Thyroid gland (tissue), 4 donors: ENCODE data around the gene PCSK2. TPM values are rescaled to one million over a fixed set of nuclear protein-coding genes. Genes with fewer than 3 reads are reported as not detected.

Source experiments
- DNase-seq, 2 donors: peaks; one replicate each; pipeline ENCODE4 v3.0.0-alpha.2; 2019
- H3K27ac ChIP-seq, 3 donors: fragments of 200-600 bp; sonication (generic); 1 replicate in 2 of 3; 2 replicates in 1 of 3; pipeline ENCODE4 v1.5.1; 2016 to 2019; ENCODE audit warnings: mild to moderate bottlenecking in 1 of 3, moderate library complexity in 1 of 3
- H3K27me3 ChIP-seq: fragments of 200-600 bp; sonication (generic); one replicate; pipeline ENCODE4 v1.5.1; 2019
- H3K36me3 ChIP-seq, 2 donors: fragments of 200-600 bp; sonication (generic); one replicate each; pipeline ENCODE4 v1.5.1; 2016 to 2019
- H3K4me1 ChIP-seq, 2 donors: fragments of 200-600 bp; sonication (generic); one replicate each; pipeline ENCODE4 v1.5.1; 2017 to 2019
- H3K4me3 ChIP-seq, 3 donors: fragments of 200-600 bp; sonication (generic); replicated peaks in 1 of 3; 1 replicate in 2 of 3; 2 replicates in 1 of 3; pipeline ENCODE4 v1.5.1; 2016; ENCODE audit warnings: mild to moderate bottlenecking in 1 of 3
- H3K9me3 ChIP-seq: fragments of 200-600 bp; sonication (generic); one replicate; pipeline ENCODE4 v1.5.1; 2017
- POLR2A ChIP-seq, 2 donors: fragments of 450-650 bp; IDR thresholded peaks; one replicate each; pipeline ENCODE4 v1.6.1; 2017; ENCODE audit warnings: antibody characterized with exemption in 2 of 2, mild to moderate bottlenecking in 2 of 2, moderate library complexity in 1 of 2
- WGBS, 2 donors: methylation state at CpG; one replicate each; pipeline ENCODE4 v1.1.5; 2017; 5-methylcytosine and 5-hydroxymethylcytosine counted together
- intact Hi-C: fragments of 100-400 bp; cut with DNase I; formaldehyde crosslinking; loops from one replicate; pipeline ENCODE4 v1.15.1; 2023
- total RNA-seq, 4 donors: library from RNA; depleted of rRNA; stranded (reverse); fragments of >200 nt; gene quantifications; one replicate each; pipeline ENCODE4 v1.2.3, GENCODE V29; 2016
- TF ChIP-seq, protein P1 (sequence below), 6 experiments: fragments of 200-600 bp in 3 of 6; fragments of 450-650 bp in 3 of 6; sonication (generic) in 3 of 6; IDR thresholded peaks; one replicate each; pipeline ENCODE4 v1.5.1; 2016 to 2019; ENCODE audit warnings: antibody characterized with exemption in 6 of 6, mild to moderate bottlenecking in 2 of 6, inconsistent platforms in 1 of 6, moderate library complexity in 1 of 6

PCSK2 gene
- total RNA-seq, 4 donors from 2014 or later: 43.2 to 242 (median 112) TPM

DNA sequence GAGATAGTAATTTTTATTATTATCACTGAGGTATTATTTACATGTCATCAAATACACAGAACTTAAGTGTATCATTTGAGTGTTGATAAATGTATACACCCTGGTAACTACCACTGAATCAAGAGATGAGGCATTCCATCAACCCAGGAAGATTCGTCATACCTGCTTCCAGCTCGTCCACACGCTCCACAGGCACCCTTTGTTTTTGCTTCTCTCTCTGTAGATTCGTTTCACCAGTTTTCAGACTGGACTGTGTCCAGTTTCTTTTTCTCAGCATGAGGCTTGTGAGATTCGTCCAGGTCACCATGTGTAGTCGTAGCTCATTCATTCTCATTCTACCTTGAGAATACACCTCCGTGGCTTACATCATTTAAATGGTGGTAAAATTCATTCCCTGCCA, 239.8 kb downstream of the PCSK2 start:
- peaks cover 0 to 3% of the 10 kb centered on the region in 2 donors for H3K4me1 ChIP-seq
- intact Hi-C loops: no loop called here
- H3K4me3 ChIP-seq: no peak overlapping the region
- no peak for TF ChIP-seq POLR2A (IDR thresholded peaks at IDR 0.05)
- TF ChIP-seq, protein P1, sequence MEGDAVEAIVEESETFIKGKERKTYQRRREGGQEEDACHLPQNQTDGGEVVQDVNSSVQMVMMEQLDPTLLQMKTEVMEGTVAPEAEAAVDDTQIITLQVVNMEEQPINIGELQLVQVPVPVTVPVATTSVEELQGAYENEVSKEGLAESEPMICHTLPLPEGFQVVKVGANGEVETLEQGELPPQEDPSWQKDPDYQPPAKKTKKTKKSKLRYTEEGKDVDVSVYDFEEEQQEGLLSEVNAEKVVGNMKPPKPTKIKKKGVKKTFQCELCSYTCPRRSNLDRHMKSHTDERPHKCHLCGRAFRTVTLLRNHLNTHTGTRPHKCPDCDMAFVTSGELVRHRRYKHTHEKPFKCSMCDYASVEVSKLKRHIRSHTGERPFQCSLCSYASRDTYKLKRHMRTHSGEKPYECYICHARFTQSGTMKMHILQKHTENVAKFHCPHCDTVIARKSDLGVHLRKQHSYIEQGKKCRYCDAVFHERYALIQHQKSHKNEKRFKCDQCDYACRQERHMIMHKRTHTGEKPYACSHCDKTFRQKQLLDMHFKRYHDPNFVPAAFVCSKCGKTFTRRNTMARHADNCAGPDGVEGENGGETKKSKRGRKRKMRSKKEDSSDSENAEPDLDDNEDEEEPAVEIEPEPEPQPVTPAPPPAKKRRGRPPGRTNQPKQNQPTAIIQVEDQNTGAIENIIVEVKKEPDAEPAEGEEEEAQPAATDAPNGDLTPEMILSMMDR (IDR thresholded peaks at IDR 0.05): no peak
- 49 to 60% methylated on average over 7 of the region's 7 CpGs for WGBS, 2 donors
- no peak overlapping the region for H3K27ac ChIP-seq
- H3K9me3 ChIP-seq: no peaks in the 10 kb centered on the region
- DNase-seq: no peak
- no peaks in the 10 kb centered on the region for H3K27me3 ChIP-seq
- H3K36me3 ChIP-seq: no peaks in the 10 kb centered on the region

DNA sequence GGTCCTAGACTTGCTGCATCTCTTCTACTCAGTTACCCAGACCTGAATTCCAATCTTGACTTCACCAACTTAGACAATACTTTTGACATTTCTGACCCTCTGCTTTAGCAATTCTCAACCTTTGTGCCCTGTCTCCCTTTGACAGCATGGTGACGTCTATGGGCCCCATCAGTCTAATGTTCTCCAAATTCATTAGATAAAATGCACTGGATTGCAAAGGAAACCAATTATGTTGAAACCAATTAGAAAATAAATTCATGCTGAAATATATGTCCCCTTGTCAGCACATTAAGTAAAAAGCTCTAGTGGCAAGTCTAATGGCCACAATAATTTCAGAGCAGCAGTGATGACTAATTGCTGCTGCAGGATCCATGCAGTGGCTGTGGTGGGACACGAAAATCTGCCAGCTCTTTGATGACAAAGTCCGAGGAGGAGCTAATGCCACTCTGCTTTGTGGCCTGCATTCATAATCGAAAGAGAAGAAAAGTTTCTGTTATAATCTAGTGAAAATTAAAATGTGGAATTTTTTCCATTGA, 240.3 kb downstream of the PCSK2 start:
- no peak overlapping the region for H3K27ac ChIP-seq
- intact Hi-C loops: no loop called here
- no peaks in the 10 kb centered on the region for H3K36me3 ChIP-seq
- 87% methylated on average over 4 of the region's 4 CpGs for WGBS, 2 donors
- H3K4me1 ChIP-seq: peaks cover 3 to 8% of the 10 kb centered on the region in 2 donors
- TF ChIP-seq, protein P1 (IDR thresholded peaks at IDR 0.05): no peak
- TF ChIP-seq POLR2A (IDR thresholded peaks at IDR 0.05): no peak
- H3K4me3 ChIP-seq: no peak overlapping the region
- H3K27me3 ChIP-seq: no peaks in the 10 kb centered on the region
- no peaks in the 10 kb centered on the region for H3K9me3 ChIP-seq
- no peak for DNase-seq

DNA sequence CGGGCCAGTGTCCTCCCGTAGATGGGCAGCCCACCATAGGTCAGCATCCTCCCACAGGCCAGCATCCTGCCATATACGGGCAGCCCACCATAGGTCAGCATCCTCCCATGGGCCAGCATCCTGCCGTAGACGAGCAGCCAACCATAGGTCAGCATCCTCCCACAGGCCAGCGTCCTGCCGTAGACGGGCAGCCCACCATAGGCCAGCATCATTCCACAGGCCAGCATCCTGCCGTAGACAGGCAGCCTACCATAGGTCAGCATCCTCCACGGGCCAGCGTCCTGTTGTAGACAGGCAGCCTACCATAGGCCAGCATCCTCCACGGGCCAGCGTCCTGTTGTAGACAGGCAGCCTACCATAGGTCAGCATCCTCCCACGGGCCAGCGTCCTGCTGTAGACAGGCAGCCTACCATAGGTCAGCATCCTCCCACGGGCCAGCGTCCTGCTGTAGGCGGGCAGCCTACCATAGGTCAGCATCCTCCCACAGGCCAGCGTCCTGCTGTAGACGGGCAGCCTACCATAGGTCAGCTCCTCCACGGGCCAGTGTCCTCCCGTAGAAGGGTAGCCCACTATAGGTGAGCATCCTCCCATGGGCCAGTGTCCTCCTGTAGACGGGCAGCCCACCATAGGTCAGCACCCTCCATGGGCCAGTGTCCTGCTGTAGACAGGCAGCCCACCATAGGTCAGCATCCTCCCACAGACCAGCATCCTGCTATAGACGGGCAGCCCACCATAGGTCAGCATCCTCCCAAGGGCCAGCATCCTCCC, 241.4 kb downstream of the PCSK2 start:
- no peak overlapping the region for H3K27ac ChIP-seq
- no peak overlapping the region for H3K4me3 ChIP-seq
- TF ChIP-seq POLR2A (IDR thresholded peaks at IDR 0.05): no peak
- TF ChIP-seq, protein P1 (IDR thresholded peaks at IDR 0.05): no peak
- peaks cover 8 to 12% of the 10 kb centered on the region in 2 donors for H3K4me1 ChIP-seq
- H3K36me3 ChIP-seq: no peaks in the 10 kb centered on the region
- H3K9me3 ChIP-seq: no peaks in the 10 kb centered on the region
- no peaks in the 10 kb centered on the region for H3K27me3 ChIP-seq
- intact Hi-C loops: no loop called here
- no peak for DNase-seq
- 69 to 81% methylated on average over 8 to 13 of the region's 24 CpGs for WGBS, 2 donors

DNA sequence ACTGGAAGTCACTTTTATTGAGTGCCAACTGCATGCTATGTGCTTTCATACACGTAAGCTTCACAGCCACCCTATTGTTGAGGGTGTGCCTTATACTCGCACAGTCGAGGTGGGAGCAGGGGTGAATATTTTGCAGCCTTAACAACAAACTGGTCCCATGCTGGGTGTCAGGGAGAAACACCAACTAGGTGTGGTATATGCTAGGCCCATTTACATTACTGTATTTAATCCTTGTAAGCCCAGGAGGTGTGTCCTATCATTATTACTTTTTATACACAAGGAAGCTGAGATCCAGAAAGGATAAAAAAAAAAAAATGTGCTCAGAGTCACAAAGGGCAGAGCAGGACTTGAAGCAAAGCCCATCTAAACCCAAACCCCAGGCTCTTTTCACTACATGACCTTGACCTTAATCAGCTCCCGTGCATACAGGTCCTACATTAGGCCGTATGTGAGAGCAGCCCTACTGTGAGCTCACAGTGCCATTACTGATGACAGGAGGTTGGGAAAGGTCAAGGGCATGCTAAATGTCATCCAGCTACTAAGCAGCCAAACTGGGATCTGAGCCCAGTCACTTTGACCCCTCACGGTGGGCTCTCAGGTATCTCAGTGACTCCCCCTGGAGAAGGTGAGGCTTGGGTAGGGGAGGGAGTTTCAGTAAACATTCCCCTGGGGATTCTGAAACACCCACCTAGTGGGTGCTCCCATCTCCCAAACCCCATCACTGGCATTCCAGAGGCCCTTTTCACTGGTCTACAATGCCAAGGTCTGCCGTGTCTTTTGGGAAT, 242.6 kb downstream of the PCSK2 start:
- Histone ChIP-seq H3K27ac (no peak overlapping the region), H3K36me3 (no peaks in the 10 kb centered on the region), H3K27me3 (no peaks in the 10 kb centered on the region), H3K9me3 (no peaks in the 10 kb centered on the region), H3K4me1 (peaks cover 8 to 12% of the 10 kb centered on the region in 2 donors), H3K4me3 (no peak overlapping the region)
- TF ChIP-seq POLR2A (IDR thresholded peaks at IDR 0.05): no peak
- TF ChIP-seq, protein P1 (IDR thresholded peaks at IDR 0.05): no peak
- intact Hi-C loops: no loop called here
- WGBS, 2 donors: 93 to 94% methylated on average over 7 of the region's 7 CpGs
- no peak for DNase-seq
